ENCODE measurements around the gene ACOT11. TPM values are rescaled to one million over a fixed set of nuclear protein-coding genes. Genes with fewer than 3 reads are reported as not detected.
A peak's percentile ranks its signal among the peaks of the same experiment; 100 is the strongest.

Gene ACOT11
- total and polyA plus RNA-seq, 9 of the 15 experiments (the other 6 are each of a cell fraction or from before 2014, with no cell fraction given) = 0.04 to 1.2 (median 0.64) TPM; not detected in 2

GRCh38 chr1:54591127-54591756, 43.2 kb downstream of the ACOT11 start:
- WGBS (ENCODE audit: insufficient coverage, low coverage, missing lambda C conversion rate) = 9% methylated on average over 5 of the region's 5 CpGs

More at GRCh38 chr1:54591127-54591756, 43.2 kb downstream of the ACOT11 start:
- H3K36me3 ChIP-seq (ENCODE audit: control insufficient read depth, insufficient read depth, low read length) = no peaks in the 10 kb centered on the region
- H3K4me1 ChIP-seq (replicated peaks in 1 of 2; ENCODE audit: control insufficient read depth in 2 of 2, insufficient read depth in 2 of 2, low read length in 2 of 2) = peaks cover 0 to 5% of the 10 kb centered on the region in 2 experiments; a peak in 1 of 5 replicates
- FAIRE-seq (no peak), DNase-seq (ENCODE audit: extremely low read depth in 1 of 4, low spot score in 3 of 4) (no peak), ATAC-seq (no peak)
- BruUV-seq (replicated peaks) = no TSS peak
- H3K79me2 ChIP-seq (ENCODE audit: control insufficient read depth, insufficient read depth, low read length) = no peaks in the 10 kb centered on the region
- CTCF ChIA-PET (ENCODE audit: low intra/inter-chr PET ratio) = no interaction called here
- intact Hi-C loops (cut with micrococcal nuclease) = no loop called here
- H3K9me3 ChIP-seq (replicated peaks; ENCODE audit: control insufficient read depth, insufficient read depth, low read depth, low read length) = no peaks in the 10 kb centered on the region
- in situ Hi-C loops (cut with MboI) = no loop called here
- no peak overlapping the region for H3K4me3 ChIP-seq
- POLR2A ChIA-PET = interaction anchor here (0.6 to 4.3 kb wide), 2 partner anchors 11 to 12 kb away, joined by 3 to 14 read pairs; no protein-coding TSS in a partner anchor
- no peak overlapping the region for H2AFZ ChIP-seq (ENCODE audit: low read depth, low read length)
- H3K9ac ChIP-seq (ENCODE audit: insufficient read depth in 1 of 2, low read depth in 2 of 2, low read length in 2 of 2) = no peak overlapping the region
- peaks cover 4 to 21% of the 10 kb centered on the region in 2 experiments; a peak in 4 of 5 replicates for H3K27me3 ChIP-seq (ENCODE audit: control insufficient read depth in 2 of 2, insufficient read depth in 2 of 2, low read length in 2 of 2)
- H3K4me2 ChIP-seq (ENCODE audit: insufficient read depth, low read length) = no peak overlapping the region
- H3K27ac ChIP-seq (ENCODE audit: extremely low read depth, low read depth, low read length) = no peak overlapping the region
- no peak for TF ChIP-seq ARID2 (IDR thresholded peaks at IDR 0.05)
- TF ChIP-seq BCOR (IDR thresholded peaks at IDR 0.05) = peak; percentile 67
- no peak for TF ChIP-seq PBX2 (CRISPR knock-in tag; IDR thresholded peaks at IDR 0.05; ENCODE audit: low read depth)
- TF ChIP-seq PBX2 (tag; conservative IDR thresholded peaks at IDR 0.05; ENCODE audit: low read depth) = 0 out of 2 replicates have a peak, but pooled peaks have one; percentile 37
- TF ChIP-seq ZKSCAN8 (CRISPR knock-in tag; IDR thresholded peaks at IDR 0.05) = no peak
- no peak for TF ChIP-seq ZKSCAN1 (IDR thresholded peaks at IDR 0.05; ENCODE audit: low read depth, low read length)
- no peak for TF ChIP-seq CEBPB (tag; IDR thresholded peaks at IDR 0.05)
- peak; percentile 93 for TF ChIP-seq BRD9 (IDR thresholded peaks at IDR 0.05; ENCODE audit: low read depth, partially characterized antibody)
- TF ChIP-seq RBM14 (IDR thresholded peaks at IDR 0.05; ENCODE audit: borderline replicate concordance, insufficient read depth, low read depth, low read length) = no peak
- peak; percentile 72 for TF ChIP-seq ZFP36 (IDR thresholded peaks at IDR 0.05; ENCODE audit: low read depth, low read length, partially characterized antibody)
- TF ChIP-seq SMARCA5 (IDR thresholded peaks at IDR 0.05) = peak; percentile 44; the same call in 1 of the 2 replicates
- TF ChIP-seq RBM39 (optimal IDR thresholded peaks at IDR 0.05; ENCODE audit: low read depth, low read length) = no peak
- TF ChIP-seq CBX8 (IDR thresholded peaks at IDR 0.05; ENCODE audit: borderline replicate concordance, extremely low read depth, low read depth, low read length, poor library complexity, severe bottlenecking) = no peak
- TF ChIP-seq RBM25 (IDR thresholded peaks at IDR 0.05; ENCODE audit: low read depth, low read length, severe bottlenecking) = peak; percentile 67
- no peak for TF ChIP-seq ZNF311 (CRISPR knock-in tag; IDR thresholded peaks at IDR 0.05)
- no peak for TF ChIP-seq NR4A1 (CRISPR knock-in tag; IDR thresholded peaks at IDR 0.05)
- TF ChIP-seq NR4A1 (tag; IDR thresholded peaks at IDR 0.05) = no peak
- H4K20me1 ChIP-seq (replicated peaks; ENCODE audit: control insufficient read depth, insufficient read depth, low read length) = no peaks in the 10 kb centered on the region
- H3K9me1 ChIP-seq (ENCODE audit: control insufficient read depth, insufficient read depth, low read length) = no peaks in the 10 kb centered on the region
